GM12873 (cell line): ENCODE results near the gene FLNA.

ENCODE experiments used
- CTCF ChIP-seq: IDR thresholded peaks from 2 replicates; pipeline ENCODE4 v1.5.1; 2012; ENCODE audit warnings: low read depth, mild to moderate bottlenecking, moderate library complexity, low read length, control low read depth; ENCODE audit not compliant: insufficient read depth; ENCODE audit errors: missing control alignments

The FLNA gene

GRCh38 chrX:154367474-154368308, 6.7 kb downstream of the FLNA start:
- TF ChIP-seq CTCF: no peak

DNA sequence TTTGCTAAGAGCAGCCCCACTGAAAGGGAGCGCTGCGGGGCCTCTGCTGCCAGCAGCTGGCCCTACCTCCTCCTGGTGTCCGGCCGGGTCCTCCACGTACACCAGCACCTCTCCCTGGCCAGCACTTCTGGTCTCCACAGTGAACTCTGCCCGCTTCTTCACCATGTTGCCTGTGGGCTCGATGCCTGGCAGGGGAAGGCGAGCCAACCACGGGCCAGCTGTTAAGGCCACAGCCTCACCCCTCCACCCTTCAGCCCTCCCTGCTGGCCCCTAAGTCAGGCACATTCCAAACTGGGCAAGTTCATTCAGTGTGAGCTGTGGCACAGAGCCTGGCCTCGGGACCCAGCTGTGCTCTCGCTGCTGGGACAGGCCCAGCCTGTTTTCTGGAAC, 7.8 kb downstream of the FLNA start:
- TF ChIP-seq CTCF: no peak

GRCh38 chrX:154365997-154366665, 8.3 kb downstream of the FLNA start:
- no peak for TF ChIP-seq CTCF

DNA sequence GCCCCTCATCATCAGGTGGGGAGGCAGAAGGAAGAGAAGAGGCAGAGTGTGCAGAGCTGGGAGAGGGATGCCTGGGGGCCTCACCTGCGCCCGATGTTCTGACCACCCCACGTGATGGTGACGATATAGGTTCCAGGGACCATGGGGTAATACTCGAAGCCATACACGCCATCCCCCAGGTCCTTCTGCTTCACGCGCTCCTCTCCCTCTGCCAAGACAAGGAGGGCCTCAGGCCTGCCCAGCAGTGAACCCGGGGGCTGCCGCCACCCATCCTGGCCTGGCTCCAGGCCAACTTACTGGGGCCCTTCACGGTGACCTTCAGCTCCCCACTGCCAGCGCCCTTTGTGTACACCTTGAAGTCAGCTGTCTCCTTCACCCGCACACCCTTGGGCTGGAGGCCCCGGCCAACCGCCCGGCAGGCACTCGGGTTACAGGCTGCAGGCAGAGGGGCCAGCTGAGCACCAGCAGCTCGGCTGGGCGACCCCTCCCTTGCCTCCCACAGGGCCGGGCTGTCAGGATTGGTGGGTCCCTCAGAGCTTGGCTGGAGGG, 9.3 kb downstream of the FLNA start:
- no peak for TF ChIP-seq CTCF

DNA sequence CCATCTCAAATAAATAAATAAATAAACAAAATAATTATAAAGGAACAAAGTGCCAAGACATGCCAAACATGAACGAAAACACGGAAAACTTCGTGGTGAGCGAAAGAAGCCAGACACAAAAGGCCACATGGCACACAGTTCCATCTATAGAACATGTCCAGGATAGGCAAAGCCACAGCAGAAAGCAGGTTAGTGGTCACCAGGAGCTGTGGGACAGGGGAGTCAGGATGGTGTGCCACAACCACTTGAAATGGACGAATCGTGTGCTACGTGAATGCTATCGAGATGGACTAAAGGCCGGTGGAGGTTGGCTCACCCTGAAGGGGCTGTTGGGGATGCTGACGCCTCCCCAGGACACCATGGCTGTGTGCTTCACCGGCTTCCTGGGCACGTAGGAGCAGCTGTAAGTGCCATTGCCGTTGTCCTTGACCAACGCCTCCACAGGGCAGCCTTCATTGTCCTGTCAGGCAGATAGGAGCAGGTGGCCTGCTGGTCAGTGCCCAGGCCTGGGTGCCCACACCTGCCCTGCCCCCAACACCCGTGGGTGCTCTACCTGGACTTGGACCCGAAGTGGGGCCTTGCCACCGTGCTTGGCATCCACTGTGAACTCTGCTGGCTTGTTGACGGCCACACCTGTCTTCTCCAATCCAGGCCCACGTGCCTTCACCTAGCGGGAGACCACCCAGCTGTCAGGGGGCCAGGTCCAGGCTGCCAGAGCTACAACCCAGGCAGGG, 10.6 kb downstream of the FLNA start:
- TF ChIP-seq CTCF: no peak

DNA sequence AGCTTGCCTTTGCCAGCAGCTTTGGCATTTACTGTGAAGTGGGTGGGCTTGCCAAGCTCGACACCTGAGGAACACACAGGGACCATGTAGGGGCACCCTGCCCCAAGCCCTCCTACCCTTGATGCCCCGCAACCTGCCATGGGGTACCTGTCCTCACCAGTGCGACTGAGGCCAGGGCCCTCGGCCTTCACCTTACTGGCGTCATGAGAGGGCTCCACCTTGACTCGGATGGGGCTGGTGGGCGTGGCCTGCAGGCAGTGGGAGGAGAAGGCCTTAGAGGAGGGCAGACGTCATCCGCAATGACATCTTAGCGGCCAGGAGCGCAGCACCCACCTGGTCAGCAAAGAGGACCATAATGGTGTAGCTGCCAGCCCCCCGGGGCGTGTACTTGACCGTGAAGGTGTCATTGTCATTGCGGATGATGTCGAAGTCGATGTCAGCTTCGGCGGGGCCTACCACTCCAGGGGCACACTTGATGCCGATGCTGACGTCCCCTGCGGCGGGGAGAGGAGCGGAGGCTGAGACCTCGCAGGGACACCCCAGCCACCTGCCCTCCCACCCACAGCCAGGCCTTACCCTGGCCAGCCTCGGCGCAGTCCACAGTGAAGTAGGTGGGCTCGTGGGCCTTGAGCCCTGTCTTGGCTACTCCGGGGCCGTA, 12.2 kb downstream of the FLNA start:
- TF ChIP-seq CTCF: no peak
